Neuronal stem cell (in vitro differentiated cells): ENCODE data around the gene NELL1.
A peak's percentile ranks its signal among the peaks of the same experiment; 100 is the strongest.

Source experiments
- DNase-seq: peaks from one replicate; pipeline ENCODE4 v3.0.0-alpha.2; 2013; ENCODE audit warnings: low spot score
- H2AFZ ChIP-seq: one replicate; pipeline ENCODE4 v1.6.1; 2013; ENCODE audit warnings: mild to moderate bottlenecking, low read length, inconsistent platforms
- H2AK5ac ChIP-seq: 2 replicates; pipeline ENCODE4 v1.6.1; 2013; ENCODE audit warnings: low read depth, mild to moderate bottlenecking, inconsistent platforms, low read length, moderate library complexity, mixed read lengths
- H2BK120ac ChIP-seq: 2 replicates; pipeline ENCODE4 v1.6.1; 2013; ENCODE audit warnings: low read depth, mild to moderate bottlenecking, inconsistent platforms, low read length, moderate library complexity, mixed read lengths
- H2BK12ac ChIP-seq: one replicate; pipeline ENCODE4 v1.6.1; 2013; ENCODE audit warnings: low read length, inconsistent platforms
- H2BK15ac ChIP-seq: 2 replicates; pipeline ENCODE4 v1.6.1; 2013; ENCODE audit warnings: mild to moderate bottlenecking, low read length, inconsistent platforms, mixed read lengths
- H2BK5ac ChIP-seq: one replicate; pipeline ENCODE4 v1.6.1; 2013; ENCODE audit warnings: inconsistent platforms, mild to moderate bottlenecking, low read length, moderate library complexity
- H3K14ac ChIP-seq: one replicate; pipeline ENCODE4 v1.6.1; 2013; ENCODE audit warnings: low read length, inconsistent platforms
- H3K18ac ChIP-seq: 2 replicates; pipeline ENCODE4 v1.6.1; 2013; ENCODE audit warnings: low read length, inconsistent platforms
- H3K23ac ChIP-seq: 2 replicates; pipeline ENCODE4 v1.6.1; 2013; ENCODE audit warnings: low read depth, mild to moderate bottlenecking, mixed read lengths, low read length, inconsistent platforms; ENCODE audit not compliant: poor library complexity
- H3K27ac ChIP-seq: replicated peaks from 3 replicates; pipeline ENCODE4 v1.5.1; 2013; ENCODE audit warnings: low read length, inconsistent platforms
- H3K27me3 ChIP-seq, 3 experiments: 2 replicates each; pipeline ENCODE4 v1.6.1; 2013; ENCODE audit warnings: low read length in 3 of 3, mild to moderate bottlenecking in 2 of 3, inconsistent platforms in 1 of 3, low read depth in 1 of 3, mixed read lengths in 1 of 3, moderate library complexity in 1 of 3; ENCODE audit not compliant: control insufficient read depth in 3 of 3, insufficient read depth in 3 of 3
- H3K36me3 ChIP-seq, 2 donors: replicated peaks in 1 of 2; 2 replicates each; pipeline ENCODE4 v1.6.1; 2013; ENCODE audit warnings: low read length in 2 of 2; ENCODE audit not compliant: control insufficient read depth in 2 of 2, insufficient read depth in 2 of 2
- H3K4ac ChIP-seq: 2 replicates; pipeline ENCODE4 v1.6.1; 2013; ENCODE audit warnings: inconsistent platforms, mild to moderate bottlenecking, low read length, moderate library complexity
- H3K4me1 ChIP-seq, 2 donors: 1 replicate in 1 of 2; 2 replicates in 1 of 2; pipeline ENCODE4 v1.6.1; 2013; ENCODE audit warnings: low read length in 2 of 2, low read depth in 1 of 2; ENCODE audit not compliant: control insufficient read depth in 2 of 2, insufficient read depth in 1 of 2
- H3K4me2 ChIP-seq: one replicate; pipeline ENCODE4 v1.6.1; 2013; ENCODE audit warnings: mild to moderate bottlenecking, low read length, inconsistent platforms; ENCODE audit not compliant: insufficient read depth, poor library complexity, severe bottlenecking
- H3K4me3 ChIP-seq, 2 donors: 2 replicates each; pipeline ENCODE4 v1.5.1; 2013; ENCODE audit warnings: low read length in 2 of 2, mild to moderate bottlenecking in 2 of 2, inconsistent platforms in 1 of 2, moderate library complexity in 1 of 2
- H3K79me1 ChIP-seq: one replicate; pipeline ENCODE4 v1.6.1; 2013; ENCODE audit warnings: low read depth, mild to moderate bottlenecking, inconsistent platforms, low read length, moderate library complexity
- H3K9ac ChIP-seq: one replicate; pipeline ENCODE4 v1.6.1; 2013; ENCODE audit warnings: mild to moderate bottlenecking, low read depth, low read length, inconsistent platforms; ENCODE audit not compliant: poor library complexity
- H3K9me3 ChIP-seq, 2 donors: replicated peaks in 1 of 2; 2 replicates each; pipeline versions ENCODE3 to v1.6.1; 2013; ENCODE audit warnings: low read length in 2 of 2, mild to moderate bottlenecking in 2 of 2, inconsistent platforms in 1 of 2, low read depth in 1 of 2, mixed read lengths in 1 of 2, moderate library complexity in 1 of 2; ENCODE audit not compliant: control insufficient read depth in 2 of 2, insufficient read depth in 1 of 2
- H4K8ac ChIP-seq: one replicate; pipeline ENCODE4 v1.6.1; 2013; ENCODE audit warnings: low read depth, mild to moderate bottlenecking, inconsistent platforms, low read length, moderate library complexity
- H4K91ac ChIP-seq: one replicate; pipeline ENCODE4 v1.6.1; 2013; ENCODE audit warnings: low read length, low read depth, mild to moderate bottlenecking, inconsistent platforms; ENCODE audit not compliant: poor library complexity
- WGBS, 2 donors: extraction: QIAGEN DNeasy Blood & Tissue Kit; methylation state at CpG; one replicate each; pipeline ENCODE4 v1.1.7; 2013; ENCODE audit warnings: missing lambda C conversion rate in 2 of 2, mixed read lengths in 1 of 2; ENCODE audit not compliant: insufficient read length in 2 of 2, insufficient replicate concordance in 1 of 2; ENCODE audit errors: extremely low coverage in 2 of 2; 5-methylcytosine and 5-hydroxymethylcytosine counted together

The NELL1 gene

GRCh38 chr11:20731676-20732215 lies 62.4 kb downstream of the NELL1 start:
- Histone ChIP-seq H2BK120ac (no peak overlapping the region), H4K8ac (no peak overlapping the region), H3K36me3 (no peaks in the 10 kb centered on the region), H2BK15ac (no peak overlapping the region), H3K9ac (no peak overlapping the region), H4K91ac (no peak overlapping the region), H3K79me1 (no peaks in the 10 kb centered on the region), H2AFZ (no peak overlapping the region), H3K27ac (no peak overlapping the region), H3K23ac (no peak overlapping the region), H3K27me3 (no peaks in the 10 kb centered on the region), H3K4me2 (no peak overlapping the region), H3K4me1 (no peaks in the 10 kb centered on the region), H2BK12ac (no peak overlapping the region), H3K4me3 (no peak overlapping the region), H3K18ac (no peak overlapping the region), H2BK5ac (no peak overlapping the region), H3K14ac (no peak overlapping the region), H2AK5ac (no peak overlapping the region), H3K4ac (no peak overlapping the region), H3K9me3 (no peaks in the 10 kb centered on the region)
- no CpG with 5 or more reads among the region's 5 CpGs for WGBS, 2 donors
- no peak for DNase-seq

- Histone ChIP-seq H2BK5ac (no peak overlapping the region), H3K36me3 (no peaks in the 10 kb centered on the region), H3K4me1 (peaks cover 4 to 6% of the 10 kb centered on the region in 2 donors), H2AK5ac (no peak overlapping the region), H2AFZ (peak overlapping the region; percentile 51), H2BK12ac (no peak overlapping the region), H2BK15ac (no peak overlapping the region), H2BK120ac (no peak overlapping the region), H3K4me3 (no peak overlapping the region), H3K9ac (no peak overlapping the region), H3K9me3 (no peaks in the 10 kb centered on the region), H4K91ac (no peak overlapping the region), H3K27me3 (no peaks in the 10 kb centered on the region), H4K8ac (no peak overlapping the region), H3K14ac (no peak overlapping the region), H3K4ac (no peak overlapping the region), H3K27ac (no peak overlapping the region), H3K18ac (no peak overlapping the region), H3K4me2 (no peak overlapping the region), H3K23ac (no peak overlapping the region), H3K79me1 (no peaks in the 10 kb centered on the region)
- no CpG with 5 or more reads among the region's 8 CpGs for WGBS, 2 donors
- DNase-seq, result no peak
Measured at GRCh38 chr11:20739107-20739506, 69.7 kb downstream of the NELL1 start.

- Histone ChIP-seq H4K91ac (no peak overlapping the region), H3K18ac (no peak overlapping the region), H2BK12ac (no peak overlapping the region), H2AK5ac (no peak overlapping the region), H3K79me1 (no peaks in the 10 kb centered on the region), H4K8ac (no peak overlapping the region), H3K23ac (no peak overlapping the region), H3K4me2 (no peak overlapping the region), H3K14ac (no peak overlapping the region), H3K9me3 (no peaks in the 10 kb centered on the region), H3K36me3 (no peaks in the 10 kb centered on the region), H3K27me3 (no peaks in the 10 kb centered on the region), H3K4me3 (no peak overlapping the region), H2BK120ac (no peak overlapping the region), H2AFZ (peak overlapping the region; percentile 51), H2BK5ac (no peak overlapping the region), H3K9ac (no peak overlapping the region), H3K4me1 (peaks cover 4 to 6% of the 10 kb centered on the region in 2 donors), H2BK15ac (no peak overlapping the region), H3K4ac (no peak overlapping the region), H3K27ac (no peak overlapping the region)
- no CpG with 5 or more reads among the region's 4 CpGs for WGBS, 2 donors
- DNase-seq, result no peak
Measured at GRCh38 chr11:20739577-20739976, 70.2 kb downstream of the NELL1 start.

- Histone ChIP-seq H3K9ac (no peak overlapping the region), H2BK5ac (no peak overlapping the region), H4K8ac (no peak overlapping the region), H3K79me1 (no peaks in the 10 kb centered on the region), H3K27me3 (no peaks in the 10 kb centered on the region), H3K23ac (no peak overlapping the region), H2AK5ac (no peak overlapping the region), H3K4me1 (no peaks in the 10 kb centered on the region), H3K27ac (no peak overlapping the region), H2BK12ac (no peak overlapping the region), H2AFZ (no peak overlapping the region), H2BK15ac (no peak overlapping the region), H3K4me3 (no peak overlapping the region), H2BK120ac (no peak overlapping the region), H3K18ac (no peak overlapping the region), H3K36me3 (no peaks in the 10 kb centered on the region), H4K91ac (no peak overlapping the region), H3K9me3 (no peaks in the 10 kb centered on the region), H3K4ac (no peak overlapping the region), H3K4me2 (no peak overlapping the region), H3K14ac (no peak overlapping the region)
- no peak for DNase-seq
- no CpG with 5 or more reads among the region's 6 CpGs for WGBS, 2 donors
Measured at GRCh38 chr11:20754933-20755332, 85.5 kb downstream of the NELL1 start.
